ENCODE measurements around the gene MSRB3.

- TF ChIP-seq POLR2A (IDR thresholded peaks at IDR 0.05) = no peak
- TF ChIP-seq CTCF (IDR thresholded peaks at IDR 0.05) = no peak
Observed at GRCh38 chr12:65460063-65460462, 181.6 kb downstream of the MSRB3 start.

Data from Peyer's patch (tissue), 4 donors.